Liver (tissue), 9 donors: ENCODE results near the gene SIRPA. TPM values are rescaled to one million over a fixed set of nuclear protein-coding genes. Genes with fewer than 3 reads are reported as not detected.

Experiments used
- DNase-seq: peaks from one replicate; pipeline ENCODE4 v3.0.0-alpha.2; 2017; ENCODE audit warnings: low spot score
- H3K27ac ChIP-seq, 2 donors: one replicate each; pipeline ENCODE4 v1.7.0; 2013; ENCODE audit warnings: inconsistent platforms in 2 of 2, low read length in 2 of 2, control low read depth in 1 of 2, low read depth in 1 of 2, mild to moderate bottlenecking in 1 of 2
- H3K27me3 ChIP-seq, 4 donors: one replicate each; pipeline versions ENCODE4 v1.6.1 to v1.7.0; 2013; ENCODE audit warnings: low read length in 3 of 4, inconsistent platforms in 1 of 4, mild to moderate bottlenecking in 1 of 4, moderate library complexity in 1 of 4; ENCODE audit not compliant: control insufficient read depth in 4 of 4, insufficient read depth in 4 of 4
- H3K36me3 ChIP-seq, 4 donors: one replicate each; pipeline versions ENCODE4 v1.6.1 to v1.7.0; 2013; ENCODE audit warnings: low read length in 3 of 4, mild to moderate bottlenecking in 3 of 4, low read depth in 1 of 4, moderate library complexity in 1 of 4; ENCODE audit not compliant: control insufficient read depth in 4 of 4, insufficient read depth in 3 of 4
- H3K4me1 ChIP-seq, 4 donors: one replicate each; pipeline versions ENCODE4 v1.6.1 to v1.7.0; 2013; ENCODE audit warnings: low read length in 3 of 4, mild to moderate bottlenecking in 3 of 4, moderate library complexity in 1 of 4; ENCODE audit not compliant: control insufficient read depth in 4 of 4, insufficient read depth in 4 of 4
- H3K4me3 ChIP-seq, 3 donors: one replicate each; pipeline versions ENCODE4 v1.6.1 to v1.7.0; 2013; ENCODE audit warnings: low read length in 3 of 3, control low read depth in 1 of 3, low read depth in 1 of 3, mild to moderate bottlenecking in 1 of 3
- H3K9ac ChIP-seq, 2 donors: one replicate each; pipeline ENCODE4 v1.7.0; 2013; ENCODE audit warnings: low read length in 2 of 2, mild to moderate bottlenecking in 2 of 2, moderate library complexity in 2 of 2, control low read depth in 1 of 2, low read depth in 1 of 2
- H3K9me3 ChIP-seq, 4 donors: one replicate each; pipeline versions ENCODE4 v1.6.1 to v1.7.0; 2013; ENCODE audit warnings: low read length in 3 of 4; ENCODE audit not compliant: control insufficient read depth in 4 of 4
- EGR1 ChIP-seq, 2 donors: IDR thresholded peaks; 2 replicates each; pipeline ENCODE4 v1.6.1; 2016 to 2018; ENCODE audit warnings: antibody characterized with exemption in 2 of 2, low read depth in 2 of 2
- FOXA1 ChIP-seq: IDR thresholded peaks from 2 replicates; pipeline ENCODE4 v1.6.1; 2016; ENCODE audit warnings: antibody characterized with exemption
- FOXA2 ChIP-seq: IDR thresholded peaks from 2 replicates; pipeline ENCODE4 v1.6.1; 2016; ENCODE audit warnings: antibody characterized with exemption
- GABPA ChIP-seq, 2 donors: IDR thresholded peaks in 1 of 2; conservative IDR thresholded peaks in 1 of 2; 2 replicates each; pipeline ENCODE4 v1.6.1; 2016; ENCODE audit warnings: antibody characterized with exemption in 2 of 2, mild to moderate bottlenecking in 1 of 2, moderate library complexity in 1 of 2
- HNF4A ChIP-seq, 2 donors: conservative IDR thresholded peaks; 2 replicates each; pipeline ENCODE4 v1.6.1; 2016; ENCODE audit warnings: antibody characterized with exemption in 2 of 2, mild to moderate bottlenecking in 2 of 2
- HNF4G ChIP-seq: IDR thresholded peaks from 2 replicates; pipeline ENCODE4 v1.6.1; 2016; ENCODE audit warnings: antibody characterized with exemption
- JUND ChIP-seq, 2 donors: IDR thresholded peaks; 2 replicates each; pipeline ENCODE4 v1.6.1; 2016; ENCODE audit warnings: antibody characterized with exemption in 2 of 2
- MAX ChIP-seq: IDR thresholded peaks from 2 replicates; pipeline ENCODE4 v1.6.1; 2016; ENCODE audit warnings: antibody characterized with exemption
- NR2F2 ChIP-seq: IDR thresholded peaks from 2 replicates; pipeline ENCODE4 v1.6.1; 2016; ENCODE audit warnings: antibody characterized with exemption
- RAD21 ChIP-seq, 2 donors: IDR thresholded peaks; 2 replicates each; pipeline ENCODE4 v1.6.1; 2016; ENCODE audit warnings: antibody characterized with exemption in 2 of 2, mild to moderate bottlenecking in 2 of 2
- REST ChIP-seq: IDR thresholded peaks from 2 replicates; pipeline ENCODE4 v1.6.1; 2016; ENCODE audit warnings: antibody characterized with exemption, mild to moderate bottlenecking
- RXRA ChIP-seq, 2 donors: IDR thresholded peaks; 2 replicates each; pipeline ENCODE4 v1.6.1; 2017 to 2018; ENCODE audit warnings: antibody characterized with exemption in 2 of 2, mild to moderate bottlenecking in 1 of 2
- SP1 ChIP-seq: IDR thresholded peaks from 2 replicates; pipeline ENCODE4 v1.6.1; 2018; ENCODE audit warnings: antibody characterized with exemption, mild to moderate bottlenecking
- YY1 ChIP-seq: IDR thresholded peaks from 2 replicates; pipeline ENCODE4 v1.6.1; 2016; ENCODE audit warnings: antibody characterized with exemption, mild to moderate bottlenecking
- ZBTB33 ChIP-seq: IDR thresholded peaks from 2 replicates; pipeline ENCODE4 v1.6.1; 2016; ENCODE audit warnings: antibody characterized with exemption
- WGBS: extraction: QIAGEN DNeasy Blood & Tissue Kit; methylation state at CpG from one replicate; pipeline ENCODE4 v1.1.7; 2013; 5-methylcytosine and 5-hydroxymethylcytosine counted together
- polyA plus RNA-seq, 2 donors: library from polyadenylated mRNA; stranded (reverse) in 1 of 2; unstranded in 1 of 2; fragments of 200-250 nt in 1 of 2; fragments of >200 nt in 1 of 2; fragmentation: Nextera tagmentation in 1 of 2; extraction: Ambion mirVana in 1 of 2; gene quantifications; one replicate each; pipeline versions ENCODE4 v1.2.1 to v1.2.3, GENCODE V29; 2013 to 2015
- total RNA-seq, 2 donors: library from RNA; depleted of rRNA; stranded (reverse); fragments of >200 nt; gene quantifications; one replicate each; pipeline ENCODE4 v1.2.3, GENCODE V29; 2014
- TF ChIP-seq, protein P1 (sequence below): fragments of 150-350 bp; IDR thresholded peaks from 2 replicates; pipeline ENCODE4 v1.5.1; 2017; ENCODE audit warnings: improper control_type of control experiment, low read depth, low read length; ENCODE audit not compliant: missing input control
- TF ChIP-seq, protein P2 (sequence below): IDR thresholded peaks from 2 replicates; pipeline ENCODE4 v1.6.1; 2016; ENCODE audit warnings: antibody characterized with exemption
- donor health status: healthy.
- donor health status: healthy.
- donor health status: healthy.
- donor health status: healthy.
- donor health status: healthy.

SIRPA gene
- total and polyA plus RNA-seq, 4 donors, result 5.4 to 47.5 (median 23.2) TPM

- Histone ChIP-seq H3K36me3 (no peaks in the 10 kb centered on the region), H3K27me3 (no peaks in the 10 kb centered on the region), H3K4me1 (peaks cover 4 to 14% (median 8%) of the 10 kb centered on the region in 4 donors), H3K9me3 (no peaks in the 10 kb centered on the region), H3K9ac (no peak overlapping the region), H3K27ac (no peak overlapping the region), H3K4me3 (no peak overlapping the region)
- WGBS, result 95% methylated on average over 4 of the region's 4 CpGs
- DNase-seq, result no peak
- TF ChIP-seq, protein P1, sequence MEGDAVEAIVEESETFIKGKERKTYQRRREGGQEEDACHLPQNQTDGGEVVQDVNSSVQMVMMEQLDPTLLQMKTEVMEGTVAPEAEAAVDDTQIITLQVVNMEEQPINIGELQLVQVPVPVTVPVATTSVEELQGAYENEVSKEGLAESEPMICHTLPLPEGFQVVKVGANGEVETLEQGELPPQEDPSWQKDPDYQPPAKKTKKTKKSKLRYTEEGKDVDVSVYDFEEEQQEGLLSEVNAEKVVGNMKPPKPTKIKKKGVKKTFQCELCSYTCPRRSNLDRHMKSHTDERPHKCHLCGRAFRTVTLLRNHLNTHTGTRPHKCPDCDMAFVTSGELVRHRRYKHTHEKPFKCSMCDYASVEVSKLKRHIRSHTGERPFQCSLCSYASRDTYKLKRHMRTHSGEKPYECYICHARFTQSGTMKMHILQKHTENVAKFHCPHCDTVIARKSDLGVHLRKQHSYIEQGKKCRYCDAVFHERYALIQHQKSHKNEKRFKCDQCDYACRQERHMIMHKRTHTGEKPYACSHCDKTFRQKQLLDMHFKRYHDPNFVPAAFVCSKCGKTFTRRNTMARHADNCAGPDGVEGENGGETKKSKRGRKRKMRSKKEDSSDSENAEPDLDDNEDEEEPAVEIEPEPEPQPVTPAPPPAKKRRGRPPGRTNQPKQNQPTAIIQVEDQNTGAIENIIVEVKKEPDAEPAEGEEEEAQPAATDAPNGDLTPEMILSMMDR, result no peak
- TF ChIP-seq NR2F2, result no peak
- TF ChIP-seq JUND (IDR thresholded peaks at IDR 0.05), result no peak
- no peak for TF ChIP-seq FOXA2
- no peak for TF ChIP-seq YY1
- TF ChIP-seq RAD21 (IDR thresholded peaks at IDR 0.05), result no peak
- no peak for TF ChIP-seq REST
- no peak for TF ChIP-seq HNF4G
- no peak for TF ChIP-seq MAX
- no peak for TF ChIP-seq FOXA1
- TF ChIP-seq GABPA (IDR thresholded peaks at IDR 0.05 in 1 of 2, conservative IDR thresholded peaks at IDR 0.05 in 1 of 2), result no peak
- TF ChIP-seq HNF4A (conservative IDR thresholded peaks at IDR 0.05), result no peak
- no peak for TF ChIP-seq RXRA (IDR thresholded peaks at IDR 0.05)
- TF ChIP-seq ZBTB33, result no peak
- TF ChIP-seq EGR1 (IDR thresholded peaks at IDR 0.05; ENCODE audit: low read depth in 2 of 2), result no peak
- TF ChIP-seq, protein P2, sequence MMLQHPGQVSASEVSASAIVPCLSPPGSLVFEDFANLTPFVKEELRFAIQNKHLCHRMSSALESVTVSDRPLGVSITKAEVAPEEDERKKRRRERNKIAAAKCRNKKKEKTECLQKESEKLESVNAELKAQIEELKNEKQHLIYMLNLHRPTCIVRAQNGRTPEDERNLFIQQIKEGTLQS, result no peak
- no peak for TF ChIP-seq SP1
Observed at GRCh38 chr20:1870323-1870722, 24.9 kb upstream of the SIRPA start.
